Hematopoietic multipotent progenitor cell treated with erythropoietin and hydrocortisone succinate and interleukin-3 and kit ligand, for 15 days (in vitro differentiated cells): ENCODE results near the gene LMO7.
"Not testable (repeated sequence)": the region's sequence is repeated elsewhere in the genome, so short reads cannot be mapped to it uniquely, and the experiment has no call there.

Experiments used
- DNase-seq: peaks from one replicate; pipeline ENCODE4 v3.0.0-alpha.2; 2015; ENCODE audit warnings: low spot score

LMO7 gene

DNA sequence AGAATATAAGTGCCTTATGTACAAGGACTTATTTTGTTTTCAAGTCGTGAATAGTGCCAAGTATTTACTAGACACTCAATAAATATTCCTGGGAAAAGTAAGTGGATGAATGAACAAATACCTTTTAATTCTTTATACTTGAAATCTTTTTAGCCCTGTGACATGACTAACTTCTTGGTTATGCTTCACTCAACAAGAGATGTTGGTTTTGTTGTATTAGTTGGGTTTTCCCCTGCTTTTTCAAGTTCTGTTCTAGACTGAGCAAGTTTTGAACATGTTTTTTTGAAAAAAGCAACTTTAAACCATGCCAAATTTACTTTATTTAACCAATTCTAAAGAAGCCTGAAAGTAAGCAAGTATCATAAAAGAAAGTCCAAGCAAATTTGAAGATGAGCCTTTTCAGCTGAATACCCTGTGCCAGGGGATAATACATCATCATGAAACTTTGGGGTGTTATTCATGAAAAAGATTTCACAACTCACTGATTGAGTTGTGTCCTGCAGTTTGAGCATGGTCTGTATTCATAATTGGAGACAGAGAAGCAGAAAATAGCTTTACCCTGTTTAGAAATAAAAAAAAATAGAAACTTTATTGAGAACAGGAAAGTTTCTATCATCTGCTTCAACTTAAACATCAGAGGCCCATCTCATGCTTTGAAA, 11.1 kb downstream of the LMO7 start:
- DNase-seq, result no peak

GRCh38 chr13:75648446-75648845, 12.3 kb downstream of the LMO7 start:
- DNase-seq, result no peak

GRCh38 chr13:75651013-75651412, 14.9 kb downstream of the LMO7 start:
- no peak for DNase-seq

- DNase-seq, result no peak
These were observed 16.6 kb downstream of the LMO7 start for GRCh38 chr13:75652726-75653125.

DNA sequence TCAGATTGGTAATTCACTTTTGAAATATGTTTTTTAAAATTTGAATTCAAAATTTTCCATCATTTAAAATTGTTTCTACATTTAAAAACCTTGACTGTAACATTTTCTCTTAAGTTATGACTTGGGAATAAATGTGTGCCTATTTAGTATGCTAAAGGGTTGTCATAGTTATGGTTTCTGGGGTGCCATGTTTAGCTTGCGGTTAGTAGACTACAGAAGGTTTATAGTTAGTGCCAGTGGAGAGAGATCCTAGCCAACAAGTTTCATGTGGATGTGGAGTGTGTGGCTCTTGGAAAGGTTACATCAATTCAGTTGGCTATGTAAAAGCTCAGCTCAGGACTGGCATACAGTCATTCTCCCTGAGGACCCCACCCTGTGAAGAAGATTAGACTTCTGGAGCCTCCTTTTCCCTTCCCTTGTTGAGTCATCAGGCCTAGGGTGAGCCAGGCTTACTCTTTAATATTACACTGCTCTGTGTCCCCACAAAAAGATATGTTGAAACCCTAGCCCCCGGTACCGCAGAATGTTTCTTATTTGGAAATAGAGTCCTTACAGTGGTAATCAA, 20.4 kb downstream of the LMO7 start:
- no peak for DNase-seq

DNA sequence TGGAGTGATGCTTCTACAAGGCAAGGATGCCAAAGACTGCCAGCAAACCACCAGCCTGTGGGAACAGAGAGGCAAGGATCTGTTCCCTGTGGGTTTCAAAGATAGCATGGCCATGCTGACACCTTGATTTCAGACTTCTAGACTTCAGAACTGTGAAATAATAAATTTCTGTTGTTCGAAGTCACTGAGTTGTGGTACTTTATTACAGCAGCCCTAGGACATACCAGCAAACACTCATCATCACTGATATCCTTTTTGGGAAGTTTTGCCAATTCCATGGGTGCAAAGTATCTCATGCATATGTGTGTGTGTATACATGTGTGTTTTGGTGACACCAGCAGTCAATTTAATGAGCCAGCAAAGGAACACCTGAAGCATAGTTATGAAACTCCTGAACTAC, 21.0 kb downstream of the LMO7 start:
- DNase-seq, result no peak

- DNase-seq, result no peak
These were observed 24.6 kb downstream of the LMO7 start for GRCh38 chr13:75660694-75661093.

GRCh38 chr13:75661443-75661842, 25.3 kb downstream of the LMO7 start:
- DNase-seq, result no peak

GRCh38 chr13:75666646-75667351, 30.7 kb downstream of the LMO7 start:
- DNase-seq, result no peak

- no peak for DNase-seq
These were observed 33.6 kb downstream of the LMO7 start for GRCh38 chr13:75669706-75670105.

GRCh38 chr13:75670496-75670895, 34.4 kb downstream of the LMO7 start:
- DNase-seq, result no peak

- DNase-seq, result no peak
These were observed 39.3 kb downstream of the LMO7 start for GRCh38 chr13:75675421-75675820.

- no peak for DNase-seq
These were observed 43.3 kb downstream of the LMO7 start for GRCh38 chr13:75679459-75679858.

DNA sequence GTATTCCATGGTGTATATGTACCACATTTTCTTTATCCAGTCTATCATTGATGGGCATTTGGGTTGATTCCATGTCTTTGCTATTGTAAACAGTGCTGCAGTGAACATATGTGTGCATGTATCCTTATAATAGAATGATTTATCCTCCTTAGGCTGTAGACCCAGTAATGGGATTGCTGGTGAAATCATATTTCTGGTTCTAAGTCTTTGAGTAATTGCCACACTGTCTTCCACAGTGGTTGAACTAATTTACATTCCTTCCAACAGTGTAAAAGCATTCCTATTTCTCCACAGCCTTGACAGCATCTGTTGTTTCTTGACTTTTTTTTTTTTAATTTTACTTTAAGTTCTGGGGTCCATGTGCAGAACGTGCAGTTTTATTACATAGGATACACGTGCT, 44.1 kb downstream of the LMO7 start:
- DNase-seq, result not testable (repeated sequence)

- peak; percentile 4 for DNase-seq
These were observed 46.2 kb downstream of the LMO7 start for GRCh38 chr13:75682326-75682725.

DNA sequence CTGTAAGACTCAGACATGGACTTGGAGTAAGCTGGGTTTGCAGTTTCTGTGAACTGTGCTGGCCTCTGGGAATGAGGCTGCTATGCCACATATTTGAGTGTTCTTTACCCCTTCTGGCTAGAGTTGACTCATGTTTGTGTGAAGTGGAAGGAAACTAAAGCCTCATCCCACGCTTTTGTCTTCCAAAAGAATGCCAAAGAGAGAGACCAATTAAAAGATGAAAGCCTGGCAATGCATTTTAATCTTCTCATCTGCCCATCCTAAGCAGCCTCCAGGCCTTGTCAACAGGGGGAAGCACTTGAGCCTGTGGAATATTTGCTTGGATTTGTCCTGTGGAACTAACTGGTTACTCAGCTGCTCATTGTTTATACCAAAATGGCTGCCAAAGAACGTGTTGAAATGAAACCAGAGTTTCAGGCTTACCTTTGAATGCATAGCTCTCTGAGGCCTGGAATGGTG, 49.1 kb downstream of the LMO7 start:
- DNase-seq, result no peak

- no peak for DNase-seq
These were observed 51.1 kb downstream of the LMO7 start for GRCh38 chr13:75687150-75687763.

DNA sequence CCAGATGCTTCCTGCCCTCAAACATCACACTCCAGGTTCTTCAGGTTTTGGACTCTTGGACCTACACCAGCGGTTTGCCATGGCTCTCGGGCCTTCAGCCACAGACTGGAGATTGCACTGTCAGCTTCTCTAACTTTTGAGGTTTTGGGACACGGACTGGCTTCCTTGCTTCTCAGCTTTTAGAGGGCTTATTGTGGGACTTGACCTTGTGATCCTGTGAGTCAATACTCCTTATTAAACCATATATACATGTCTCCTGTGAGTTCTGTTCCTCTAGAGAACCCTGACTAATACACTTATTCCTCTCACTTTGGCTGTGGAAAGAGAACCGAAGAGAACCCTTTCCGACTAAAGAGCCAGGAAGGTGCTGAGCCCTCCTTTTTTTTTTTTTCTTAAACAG, 53.6 kb downstream of the LMO7 start:
- no peak for DNase-seq

DNA sequence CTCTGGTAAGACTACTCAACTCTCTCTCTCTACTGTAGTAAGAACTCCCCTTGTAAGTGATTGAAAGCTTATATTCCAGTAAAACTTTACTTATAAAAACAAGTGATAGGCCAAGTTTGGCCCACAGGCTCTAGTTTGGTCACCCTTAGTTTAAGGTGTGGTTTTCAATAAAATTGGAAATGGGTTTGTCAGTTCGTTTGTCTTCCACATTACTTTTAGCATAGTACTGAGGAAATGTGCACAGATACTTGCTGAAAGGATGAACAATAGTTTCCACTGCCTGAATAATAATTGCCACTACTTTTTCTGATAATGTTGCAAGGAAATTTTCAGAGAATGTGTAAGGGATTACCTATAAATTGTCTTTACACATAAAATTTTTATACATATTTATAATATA, 54.5 kb downstream of the LMO7 start:
- DNase-seq, result no peak

DNA sequence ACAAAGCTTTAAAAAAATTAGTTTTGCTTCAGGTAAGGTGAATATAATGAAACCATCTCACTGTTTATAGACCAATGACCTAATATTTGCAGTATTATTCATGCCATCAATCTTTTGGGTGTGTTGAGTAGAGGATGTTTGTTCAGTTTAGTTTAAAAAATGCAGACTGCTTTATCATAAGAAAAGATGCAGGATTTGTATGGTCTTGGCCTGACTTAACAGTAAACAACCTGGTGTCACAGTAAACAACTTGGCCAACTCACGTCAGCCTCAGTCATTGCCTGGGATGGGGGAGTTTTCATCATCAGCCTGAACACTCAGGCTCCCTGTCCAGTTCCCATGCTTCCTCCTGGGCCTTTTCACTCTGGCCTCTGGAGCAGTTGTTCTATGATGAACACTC, 55.1 kb downstream of the LMO7 start:
- DNase-seq, result no peak

DNA sequence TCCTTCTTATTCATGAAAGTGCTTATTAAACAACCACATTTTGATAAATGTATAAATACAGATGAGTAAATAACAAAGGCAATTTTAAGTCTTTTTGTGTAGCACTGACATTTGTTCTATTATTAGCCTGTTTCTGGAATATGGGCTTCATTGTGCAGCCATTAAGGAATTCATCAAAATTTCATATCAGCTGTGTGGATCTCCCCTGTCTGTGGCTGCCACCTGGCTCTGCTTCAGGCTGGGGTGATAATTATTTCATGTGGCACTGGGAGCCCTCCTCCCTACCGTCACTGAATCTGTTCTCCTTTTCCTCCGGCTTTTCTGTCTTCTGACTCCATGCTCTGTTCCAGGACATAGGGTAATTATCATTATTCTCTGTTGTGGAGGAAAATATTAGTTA, 57.1 kb downstream of the LMO7 start:
- no peak for DNase-seq

DNA sequence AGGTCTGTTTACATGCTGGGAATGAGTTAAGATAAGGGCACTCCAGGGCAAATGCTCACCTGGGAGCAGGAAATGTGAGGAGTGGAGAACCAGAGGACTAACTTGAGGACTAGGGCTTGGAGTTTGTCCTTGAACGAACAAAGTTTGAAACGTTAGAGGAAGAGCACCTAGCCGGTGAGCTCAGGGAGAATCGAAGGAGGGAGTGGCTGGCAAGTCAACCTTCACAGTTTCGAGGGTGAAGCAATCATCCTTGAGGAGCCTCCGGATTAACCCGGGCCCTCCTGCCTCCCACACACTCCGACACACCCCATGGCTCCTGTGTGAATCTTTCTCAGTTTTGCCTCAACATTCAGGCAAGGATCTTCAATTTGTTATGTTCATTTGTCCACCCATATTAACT, 58.6 kb downstream of the LMO7 start:
- no peak for DNase-seq

DNA sequence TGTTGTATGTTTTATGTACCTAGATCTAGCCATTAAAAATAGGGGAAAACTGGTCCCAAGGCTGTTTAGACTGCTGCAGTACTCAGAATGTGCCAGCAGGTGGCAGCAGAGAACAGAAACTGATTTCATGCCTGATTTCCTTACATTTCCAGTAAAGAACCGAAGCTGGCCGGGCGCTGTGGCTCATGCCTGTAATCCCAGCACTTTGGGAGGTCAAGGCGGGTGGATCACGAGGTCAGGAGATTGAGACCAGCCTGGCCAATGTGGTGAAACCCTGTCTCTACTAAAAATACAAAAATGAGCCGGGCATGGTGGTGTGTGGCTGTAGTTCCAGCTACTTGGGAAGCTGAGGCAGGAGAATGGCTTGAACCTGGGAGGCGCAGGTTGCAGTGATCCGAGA, 59.8 kb downstream of the LMO7 start:
- peak; percentile 61 for DNase-seq
